ENCODE measurements around the gene KIF5C.

DNA sequence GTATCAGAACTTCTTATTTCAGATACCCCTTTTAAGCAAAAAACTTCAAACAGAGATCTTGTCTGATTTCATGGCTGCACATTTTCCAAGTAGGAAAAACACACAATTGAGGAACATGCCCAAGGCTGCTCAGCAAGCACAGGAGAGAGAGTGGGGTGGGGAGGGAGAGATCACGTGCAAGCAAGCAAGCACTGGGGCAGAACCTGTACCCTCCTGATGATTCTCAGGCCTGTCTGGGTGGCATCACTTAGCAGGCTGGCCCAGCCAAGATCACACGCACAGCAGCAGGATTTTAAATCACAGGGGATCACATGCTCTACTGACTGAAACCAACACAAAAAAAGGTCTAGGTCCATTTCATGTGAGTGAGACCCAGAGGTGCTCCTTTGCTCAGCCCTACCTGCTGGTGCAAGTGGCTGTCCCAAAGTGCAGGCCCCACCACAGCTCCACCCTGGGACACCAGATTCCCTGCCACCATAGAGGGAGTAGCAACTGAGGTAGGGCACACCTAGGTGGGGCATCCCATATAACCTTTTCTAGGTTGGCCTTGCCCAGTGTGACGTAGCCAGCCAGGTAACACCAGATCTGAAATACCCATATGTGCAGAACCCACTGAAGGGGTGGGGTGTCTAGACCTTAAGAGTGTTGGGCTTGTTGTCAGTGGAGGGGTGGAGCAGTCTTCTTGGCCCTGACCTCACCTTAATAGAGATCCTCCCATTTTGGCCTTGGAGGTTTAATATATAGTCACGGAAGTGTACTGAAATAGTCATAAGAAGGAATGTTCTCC lies 161.7 kb downstream of the KIF5C start:
- TF ChIP-seq, protein P1, sequence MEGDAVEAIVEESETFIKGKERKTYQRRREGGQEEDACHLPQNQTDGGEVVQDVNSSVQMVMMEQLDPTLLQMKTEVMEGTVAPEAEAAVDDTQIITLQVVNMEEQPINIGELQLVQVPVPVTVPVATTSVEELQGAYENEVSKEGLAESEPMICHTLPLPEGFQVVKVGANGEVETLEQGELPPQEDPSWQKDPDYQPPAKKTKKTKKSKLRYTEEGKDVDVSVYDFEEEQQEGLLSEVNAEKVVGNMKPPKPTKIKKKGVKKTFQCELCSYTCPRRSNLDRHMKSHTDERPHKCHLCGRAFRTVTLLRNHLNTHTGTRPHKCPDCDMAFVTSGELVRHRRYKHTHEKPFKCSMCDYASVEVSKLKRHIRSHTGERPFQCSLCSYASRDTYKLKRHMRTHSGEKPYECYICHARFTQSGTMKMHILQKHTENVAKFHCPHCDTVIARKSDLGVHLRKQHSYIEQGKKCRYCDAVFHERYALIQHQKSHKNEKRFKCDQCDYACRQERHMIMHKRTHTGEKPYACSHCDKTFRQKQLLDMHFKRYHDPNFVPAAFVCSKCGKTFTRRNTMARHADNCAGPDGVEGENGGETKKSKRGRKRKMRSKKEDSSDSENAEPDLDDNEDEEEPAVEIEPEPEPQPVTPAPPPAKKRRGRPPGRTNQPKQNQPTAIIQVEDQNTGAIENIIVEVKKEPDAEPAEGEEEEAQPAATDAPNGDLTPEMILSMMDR (IDR thresholded peaks at IDR 0.05 in 4 of 5, conservative IDR thresholded peaks at IDR 0.05 in 1 of 5): no peak
- TF ChIP-seq POLR2A (IDR thresholded peaks at IDR 0.05): no peak

Data from gastrocnemius medialis (tissue), 4 donors.